22Rv1 (cell line): Measurements from ENCODE around the gene ZNF319.

Experiments
- ZFX ChIP-seq: fragments of 450-650 bp; IDR thresholded peaks from 2 replicates; pipeline ENCODE4 v1.6.1; 2017; ENCODE audit warnings: antibody characterized with exemption, borderline replicate concordance
- TF ChIP-seq, protein P1 (sequence below): fragments of 450-650 bp; IDR thresholded peaks from 2 replicates; pipeline ENCODE4 v1.5.1; 2017; ENCODE audit warnings: mild to moderate bottlenecking

- TF ChIP-seq, protein P1, sequence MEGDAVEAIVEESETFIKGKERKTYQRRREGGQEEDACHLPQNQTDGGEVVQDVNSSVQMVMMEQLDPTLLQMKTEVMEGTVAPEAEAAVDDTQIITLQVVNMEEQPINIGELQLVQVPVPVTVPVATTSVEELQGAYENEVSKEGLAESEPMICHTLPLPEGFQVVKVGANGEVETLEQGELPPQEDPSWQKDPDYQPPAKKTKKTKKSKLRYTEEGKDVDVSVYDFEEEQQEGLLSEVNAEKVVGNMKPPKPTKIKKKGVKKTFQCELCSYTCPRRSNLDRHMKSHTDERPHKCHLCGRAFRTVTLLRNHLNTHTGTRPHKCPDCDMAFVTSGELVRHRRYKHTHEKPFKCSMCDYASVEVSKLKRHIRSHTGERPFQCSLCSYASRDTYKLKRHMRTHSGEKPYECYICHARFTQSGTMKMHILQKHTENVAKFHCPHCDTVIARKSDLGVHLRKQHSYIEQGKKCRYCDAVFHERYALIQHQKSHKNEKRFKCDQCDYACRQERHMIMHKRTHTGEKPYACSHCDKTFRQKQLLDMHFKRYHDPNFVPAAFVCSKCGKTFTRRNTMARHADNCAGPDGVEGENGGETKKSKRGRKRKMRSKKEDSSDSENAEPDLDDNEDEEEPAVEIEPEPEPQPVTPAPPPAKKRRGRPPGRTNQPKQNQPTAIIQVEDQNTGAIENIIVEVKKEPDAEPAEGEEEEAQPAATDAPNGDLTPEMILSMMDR = no peak
- TF ChIP-seq ZFX = no peak
These were observed 11.2 kb upstream of the ZNF319 start for GRCh38 chr16:58011652-58012051.
